T-helper 2 cell treated with Interferon-gamma antibody and Interleukin-4, amounts not matched to agents 5 μg/mL and 100 μg/mL, for 36 hours (primary cell): ENCODE measurements around the gene ACTN4.
"Not testable (repeated sequence)": the region's sequence is repeated elsewhere in the genome, so short reads cannot be mapped to it uniquely, and the experiment has no call there.

Experiments used
- DNase-seq: peaks from one replicate; pipeline ENCODE4 v3.0.0; 2021; ENCODE audit warnings: low spot score
- H3K27ac Mint-ChIP-seq: one replicate; pipeline ENCODE4 v1.8.0; 2021; ENCODE audit warnings: mild to moderate bottlenecking, mixed read lengths
- H3K27me3 Mint-ChIP-seq: one replicate; pipeline ENCODE4 v1.8.0; 2021; ENCODE audit warnings: low read depth, mixed read lengths
- H3K36me3 Mint-ChIP-seq: one replicate; pipeline ENCODE4 v1.8.0; 2021; ENCODE audit warnings: low read depth, mixed read lengths
- H3K4me1 Mint-ChIP-seq: one replicate; pipeline ENCODE4 v1.8.0; 2021; ENCODE audit warnings: low read depth, mixed read lengths
- H3K4me3 Mint-ChIP-seq: one replicate; pipeline ENCODE4 v1.8.0; 2022; ENCODE audit warnings: mild to moderate bottlenecking, moderate library complexity, mixed read lengths
- H3K9me3 Mint-ChIP-seq: one replicate; pipeline ENCODE4 v1.8.0; 2021; ENCODE audit warnings: mixed read lengths

The ACTN4 gene

DNA sequence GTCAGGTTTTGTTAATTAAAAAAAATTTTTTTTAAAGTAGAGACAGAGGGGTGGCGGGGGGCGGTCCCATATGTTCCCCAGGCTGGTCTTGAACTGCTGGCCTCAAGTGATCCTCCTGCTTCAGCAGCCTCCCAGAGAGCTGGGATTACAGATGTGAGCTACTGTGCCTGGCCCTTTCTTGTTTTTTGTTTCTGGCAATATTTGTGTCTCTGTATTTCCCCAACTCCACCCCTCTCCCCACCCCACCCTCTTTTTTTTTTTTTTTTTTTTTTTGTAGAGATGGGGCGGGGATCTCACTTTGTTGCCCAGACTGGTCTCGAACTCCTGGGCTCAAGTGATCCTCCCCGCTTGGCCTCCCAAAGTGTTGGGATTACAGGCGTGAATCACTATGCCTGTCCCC, 97.4 kb downstream of the ACTN4 start:
- Mint-ChIP-seq H3K4me3 (no peak overlapping the region), H3K27me3 (no peaks in the 10 kb centered on the region), H3K36me3 (no peaks in the 10 kb centered on the region), H3K4me1 (peaks cover 5% of the 10 kb centered on the region), H3K27ac (no peak overlapping the region), H3K9me3 (no peaks in the 10 kb centered on the region)
- no peak for DNase-seq

GRCh38 chr19:38745316-38745715, 97.9 kb downstream of the ACTN4 start:
- peak overlapping the region; percentile 36 for H3K27ac Mint-ChIP-seq
- H3K27me3 Mint-ChIP-seq: peaks cover 4% of the 10 kb centered on the region
- no peak overlapping the region for H3K4me3 Mint-ChIP-seq
- H3K36me3 Mint-ChIP-seq: no peaks in the 10 kb centered on the region
- H3K4me1 Mint-ChIP-seq: peaks cover 4% of the 10 kb centered on the region
- H3K9me3 Mint-ChIP-seq: no peaks in the 10 kb centered on the region
- no peak for DNase-seq

DNA sequence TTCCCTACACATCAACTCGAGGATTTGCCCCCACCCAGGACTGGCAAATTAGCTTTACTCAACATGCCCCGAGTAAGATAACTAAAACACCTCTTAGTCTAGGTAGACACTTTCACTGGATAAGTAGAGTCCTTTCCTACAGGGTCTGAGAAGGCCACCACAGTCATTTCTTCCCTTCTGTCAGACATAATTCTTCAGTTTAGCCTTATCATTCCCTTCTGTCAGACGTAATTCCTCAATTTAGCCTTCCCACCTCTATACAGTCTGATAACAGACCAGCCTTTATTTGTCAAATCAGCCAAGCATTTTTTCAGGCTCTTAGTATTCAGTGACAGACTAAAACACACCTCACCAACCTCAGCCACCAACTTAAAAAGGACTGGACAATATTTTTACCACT, 106.3 kb downstream of the ACTN4 start:
- peaks cover 15% of the 10 kb centered on the region for H3K27me3 Mint-ChIP-seq
- not testable (repeated sequence) for H3K4me1 Mint-ChIP-seq, DNase-seq, H3K27ac Mint-ChIP-seq, H3K9me3 Mint-ChIP-seq, H3K36me3 Mint-ChIP-seq, H3K4me3 Mint-ChIP-seq

GRCh38 chr19:38754196-38754595, 106.7 kb downstream of the ACTN4 start:
- DNase-seq, H3K36me3 Mint-ChIP-seq, H3K27ac Mint-ChIP-seq, H3K4me1 Mint-ChIP-seq, H3K9me3 Mint-ChIP-seq, H3K4me3 Mint-ChIP-seq: not testable (repeated sequence)
- peaks cover 15% of the 10 kb centered on the region for H3K27me3 Mint-ChIP-seq

GRCh38 chr19:38759590-38760003, 112.1 kb downstream of the ACTN4 start:
- no peak overlapping the region for H3K27ac Mint-ChIP-seq
- no peaks in the 10 kb centered on the region for H3K9me3 Mint-ChIP-seq
- no peaks in the 10 kb centered on the region for H3K4me1 Mint-ChIP-seq
- no peaks in the 10 kb centered on the region for H3K36me3 Mint-ChIP-seq
- DNase-seq: no peak
- no peak overlapping the region for H3K4me3 Mint-ChIP-seq
- H3K27me3 Mint-ChIP-seq: no peaks in the 10 kb centered on the region

- not testable (repeated sequence) for H3K27ac Mint-ChIP-seq, DNase-seq, H3K36me3 Mint-ChIP-seq
These were observed 113.5 kb downstream of the ACTN4 start for GRCh38 chr19:38760805-38761517.

DNA sequence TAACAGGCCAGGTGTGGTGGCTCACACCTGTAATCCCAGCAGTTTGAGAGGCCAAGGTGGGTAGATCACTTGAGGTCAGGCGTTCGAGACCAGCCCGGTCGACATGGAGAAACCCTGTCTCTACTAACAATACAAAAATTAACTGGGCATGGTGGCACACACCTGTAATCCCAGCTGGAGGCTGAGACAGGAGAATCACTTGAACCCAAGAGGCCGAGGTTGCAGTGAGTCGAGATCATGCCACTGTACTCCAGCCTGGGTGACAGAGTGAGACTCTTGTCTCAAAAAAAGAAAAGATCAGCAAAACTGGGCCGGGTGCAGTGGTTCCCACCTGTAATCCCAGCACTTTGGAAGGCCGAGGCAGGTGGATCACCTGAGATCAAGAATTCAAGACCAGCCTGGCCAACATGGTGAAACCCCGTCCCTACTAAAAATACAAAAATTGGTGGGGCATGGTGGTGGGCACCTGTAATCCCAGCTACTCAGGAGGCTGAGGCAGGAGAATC, 114.5 kb downstream of the ACTN4 start:
- not testable (repeated sequence) for H3K4me3 Mint-ChIP-seq, H3K4me1 Mint-ChIP-seq, H3K27ac Mint-ChIP-seq, DNase-seq, H3K27me3 Mint-ChIP-seq, H3K36me3 Mint-ChIP-seq, H3K9me3 Mint-ChIP-seq

More at GRCh38 chr19:38760805-38761517, 113.5 kb downstream of the ACTN4 start:
- H3K9me3 Mint-ChIP-seq, H3K4me1 Mint-ChIP-seq, H3K27me3 Mint-ChIP-seq, H3K4me3 Mint-ChIP-seq: not testable (repeated sequence)

- H3K9me3 Mint-ChIP-seq: no peaks in the 10 kb centered on the region
- H3K27me3 Mint-ChIP-seq: peaks cover 6% of the 10 kb centered on the region
- H3K27ac Mint-ChIP-seq: no peak overlapping the region
- DNase-seq: no peak
- no peaks in the 10 kb centered on the region for H3K36me3 Mint-ChIP-seq
- H3K4me3 Mint-ChIP-seq: no peak overlapping the region
- H3K4me1 Mint-ChIP-seq: peaks cover 2% of the 10 kb centered on the region
These were observed 116.4 kb downstream of the ACTN4 start for GRCh38 chr19:38763795-38764220.

GRCh38 chr19:38765214-38765613, 117.8 kb downstream of the ACTN4 start:
- Mint-ChIP-seq H3K9me3 (no peaks in the 10 kb centered on the region), H3K4me3 (no peak overlapping the region), H3K4me1 (peaks cover 8% of the 10 kb centered on the region), H3K36me3 (no peaks in the 10 kb centered on the region), H3K27me3 (peaks cover 6% of the 10 kb centered on the region), H3K27ac (peak overlapping the region; percentile 11)
- DNase-seq: no peak

DNA sequence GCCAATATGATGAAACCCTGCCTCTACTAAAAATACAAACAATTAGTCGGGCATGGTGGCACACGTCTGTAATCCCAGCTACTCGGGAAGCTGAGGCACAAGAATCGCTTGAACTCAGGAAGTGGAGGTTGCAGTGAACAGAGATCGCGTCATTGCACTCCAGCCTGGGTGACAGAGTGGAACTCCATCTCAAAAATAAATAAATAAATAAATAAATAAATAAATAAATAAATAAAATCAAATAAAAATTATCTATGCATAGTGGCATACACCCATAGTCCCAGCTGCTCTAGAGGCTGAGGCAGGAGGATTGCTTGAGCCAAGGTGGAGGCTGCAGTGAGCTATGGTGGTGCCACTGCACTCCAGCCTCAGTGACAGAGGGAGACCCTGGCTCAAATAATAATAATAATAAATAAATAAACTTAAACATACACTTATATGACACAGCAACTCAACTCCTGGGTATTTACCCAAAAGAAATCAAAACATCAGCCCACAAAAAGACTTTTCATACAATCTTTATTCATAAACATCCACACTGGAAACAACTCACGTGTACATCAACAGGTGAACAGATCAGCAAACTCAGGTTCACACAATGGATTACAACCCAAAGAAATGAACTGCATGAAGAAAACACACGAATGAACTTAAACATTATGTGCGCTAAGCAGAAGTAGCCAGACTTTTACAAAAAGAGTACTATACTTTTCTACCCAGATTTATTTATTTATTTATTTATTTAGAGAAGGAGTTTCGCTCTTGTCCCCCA, 119.0 kb downstream of the ACTN4 start:
- H3K4me1 Mint-ChIP-seq: peaks cover 8% of the 10 kb centered on the region
- no peaks in the 10 kb centered on the region for H3K9me3 Mint-ChIP-seq
- peaks cover 6% of the 10 kb centered on the region for H3K27me3 Mint-ChIP-seq
- no peak for DNase-seq
- H3K4me3 Mint-ChIP-seq: no peak overlapping the region
- no peak overlapping the region for H3K27ac Mint-ChIP-seq
- H3K36me3 Mint-ChIP-seq: no peaks in the 10 kb centered on the region

DNA sequence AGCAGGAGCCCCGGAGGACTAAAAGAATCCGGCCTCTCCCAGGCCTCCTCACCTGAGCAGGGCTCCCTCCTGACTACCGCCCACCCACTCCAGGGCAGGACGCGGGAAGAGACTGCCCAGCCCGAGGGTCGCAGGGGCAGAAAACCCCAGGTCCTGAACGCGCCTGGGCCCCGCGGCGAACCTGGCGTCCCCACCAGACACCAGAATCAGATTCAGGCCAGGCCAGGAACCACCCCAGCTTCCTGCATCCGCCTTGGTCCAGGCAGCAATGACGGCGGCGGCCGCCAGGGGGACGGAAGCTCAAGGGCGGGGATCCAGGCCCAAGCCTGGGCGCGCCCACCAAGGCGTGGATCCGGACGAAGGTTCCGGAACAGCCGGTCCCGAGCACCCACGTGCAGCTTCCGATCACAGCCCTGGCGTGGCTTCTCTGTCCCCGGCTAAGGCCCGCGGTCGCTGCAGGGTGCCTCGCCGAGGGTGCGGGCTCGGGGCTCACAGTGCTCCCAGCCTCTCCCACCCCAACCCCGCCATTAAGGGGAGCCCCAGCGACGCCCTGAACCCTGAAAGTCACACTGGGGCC, 122.3 kb downstream of the ACTN4 start:
- peaks cover 8% of the 10 kb centered on the region for H3K4me1 Mint-ChIP-seq
- no peaks in the 10 kb centered on the region for H3K36me3 Mint-ChIP-seq
- H3K27me3 Mint-ChIP-seq: peaks cover 6% of the 10 kb centered on the region
- peak overlapping the region; percentile 67 for H3K4me3 Mint-ChIP-seq
- peak; percentile 85 for DNase-seq
- no peaks in the 10 kb centered on the region for H3K9me3 Mint-ChIP-seq
- peak overlapping the region; percentile 79 for H3K27ac Mint-ChIP-seq

DNA sequence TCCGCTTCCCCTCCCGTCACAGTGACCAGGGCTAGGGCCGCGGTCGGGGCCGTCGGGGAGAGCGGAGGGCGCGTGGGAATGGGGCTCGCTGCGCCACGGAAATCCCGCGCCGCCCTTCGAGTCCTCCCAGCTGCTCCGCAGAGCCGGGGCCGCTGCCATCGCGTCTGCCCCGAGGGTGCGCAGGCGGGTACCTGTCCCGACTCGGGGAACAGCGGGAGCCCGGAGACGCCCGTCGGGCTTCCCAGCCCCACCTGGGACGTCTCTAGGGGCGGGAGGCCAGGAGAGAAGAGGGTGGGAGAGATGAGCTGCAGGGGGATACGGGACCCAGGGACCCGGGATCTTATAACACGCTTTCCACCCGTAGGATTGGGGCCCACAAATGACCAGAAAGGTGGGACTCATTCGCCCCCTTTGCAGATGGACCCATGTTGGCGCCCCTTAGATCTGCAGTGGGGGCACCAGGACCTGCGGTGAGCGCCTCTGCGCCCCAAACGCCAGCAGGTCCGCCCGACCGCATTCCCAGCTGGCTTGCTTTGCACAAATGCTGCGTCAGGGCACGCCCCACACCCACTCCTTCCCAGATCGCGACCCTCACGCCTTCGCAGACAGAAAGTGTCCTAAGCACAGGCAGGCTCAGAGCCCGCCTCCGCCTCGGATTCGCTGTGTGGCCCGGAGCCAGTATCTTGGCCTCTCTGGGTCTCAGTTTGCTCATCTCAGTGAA, 122.9 kb downstream of the ACTN4 start:
- not testable (repeated sequence) for H3K36me3 Mint-ChIP-seq, H3K4me3 Mint-ChIP-seq, H3K27ac Mint-ChIP-seq, DNase-seq, H3K27me3 Mint-ChIP-seq, H3K4me1 Mint-ChIP-seq, H3K9me3 Mint-ChIP-seq

DNA sequence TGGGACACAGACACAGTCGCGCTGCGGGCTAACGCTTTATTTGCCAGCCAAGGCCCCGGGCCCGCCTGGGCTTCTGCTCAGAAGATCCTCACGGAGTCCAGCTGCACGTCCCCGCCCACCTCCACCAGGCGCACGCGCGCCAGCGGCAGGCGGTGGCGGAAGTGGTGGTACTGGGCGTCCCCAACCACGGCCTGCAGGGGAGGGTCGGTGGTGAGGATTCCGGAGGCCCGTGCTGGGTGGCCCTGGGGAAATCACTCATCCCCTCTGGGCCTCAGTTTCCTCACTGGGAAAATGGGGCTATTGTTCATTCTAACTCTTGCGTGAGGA, 123.5 kb downstream of the ACTN4 start:
- not testable (repeated sequence) for H3K9me3 Mint-ChIP-seq

GRCh38 chr19:38771569-38771968, 124.1 kb downstream of the ACTN4 start:
- not testable (repeated sequence) for H3K27ac Mint-ChIP-seq, H3K36me3 Mint-ChIP-seq, H3K9me3 Mint-ChIP-seq, H3K4me3 Mint-ChIP-seq, H3K4me1 Mint-ChIP-seq, H3K27me3 Mint-ChIP-seq, DNase-seq

More for the DNA sequence above, 123.5 kb downstream of the ACTN4 start:
- not testable (repeated sequence) for H3K36me3 Mint-ChIP-seq, H3K4me3 Mint-ChIP-seq, H3K27me3 Mint-ChIP-seq, H3K4me1 Mint-ChIP-seq, H3K27ac Mint-ChIP-seq, DNase-seq
